NB4 (cell line): ENCODE results near the gene CRADD.

Source experiments
- POLR2A ChIP-seq: IDR thresholded peaks from 2 replicates; pipeline ENCODE4 v1.6.1; 2011; ENCODE audit warnings: mild to moderate bottlenecking; ENCODE audit not compliant: insufficient read length; ENCODE audit errors: extremely low read depth
- TF ChIP-seq, protein P1 (sequence below): IDR thresholded peaks from one replicate; pipeline ENCODE4 v1.5.1; 2012; ENCODE audit warnings: low read depth, low read length
- TF ChIP-seq, protein P2 (sequence below): IDR thresholded peaks from 2 replicates; pipeline ENCODE4 v1.6.1; 2011; ENCODE audit warnings: low read depth, low read length

DNA sequence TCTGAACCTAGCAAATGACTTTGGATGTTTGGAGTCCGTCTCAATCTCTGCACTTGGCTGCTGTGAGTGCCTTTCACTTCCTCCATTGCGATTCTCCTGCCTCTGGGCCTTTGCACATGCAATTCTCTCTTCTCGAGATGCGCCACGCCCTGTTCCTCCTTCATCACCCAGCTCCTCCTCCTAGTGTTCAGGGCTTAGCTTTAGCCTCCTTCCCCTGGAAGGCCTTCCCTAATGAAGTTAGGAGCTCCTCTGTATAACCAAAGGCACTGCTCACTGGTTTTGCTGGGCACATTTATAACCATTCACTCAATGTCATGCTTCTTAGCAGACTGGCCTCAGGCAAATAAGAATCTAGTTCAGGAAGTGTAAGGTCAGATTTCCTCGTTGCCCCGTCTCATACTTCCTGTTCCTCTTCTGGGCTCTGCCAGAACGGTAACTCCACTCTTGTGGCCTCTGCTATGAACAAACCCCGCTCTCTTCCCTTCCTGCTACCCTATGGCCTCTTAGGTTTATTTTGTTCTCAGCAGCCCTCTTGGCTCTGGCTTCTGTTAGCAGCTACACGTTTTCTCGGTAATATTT, 171.4 kb downstream of the CRADD start:
- TF ChIP-seq, protein P1, sequence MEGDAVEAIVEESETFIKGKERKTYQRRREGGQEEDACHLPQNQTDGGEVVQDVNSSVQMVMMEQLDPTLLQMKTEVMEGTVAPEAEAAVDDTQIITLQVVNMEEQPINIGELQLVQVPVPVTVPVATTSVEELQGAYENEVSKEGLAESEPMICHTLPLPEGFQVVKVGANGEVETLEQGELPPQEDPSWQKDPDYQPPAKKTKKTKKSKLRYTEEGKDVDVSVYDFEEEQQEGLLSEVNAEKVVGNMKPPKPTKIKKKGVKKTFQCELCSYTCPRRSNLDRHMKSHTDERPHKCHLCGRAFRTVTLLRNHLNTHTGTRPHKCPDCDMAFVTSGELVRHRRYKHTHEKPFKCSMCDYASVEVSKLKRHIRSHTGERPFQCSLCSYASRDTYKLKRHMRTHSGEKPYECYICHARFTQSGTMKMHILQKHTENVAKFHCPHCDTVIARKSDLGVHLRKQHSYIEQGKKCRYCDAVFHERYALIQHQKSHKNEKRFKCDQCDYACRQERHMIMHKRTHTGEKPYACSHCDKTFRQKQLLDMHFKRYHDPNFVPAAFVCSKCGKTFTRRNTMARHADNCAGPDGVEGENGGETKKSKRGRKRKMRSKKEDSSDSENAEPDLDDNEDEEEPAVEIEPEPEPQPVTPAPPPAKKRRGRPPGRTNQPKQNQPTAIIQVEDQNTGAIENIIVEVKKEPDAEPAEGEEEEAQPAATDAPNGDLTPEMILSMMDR = no peak
- TF ChIP-seq POLR2A = no peak
- TF ChIP-seq, protein P2, sequence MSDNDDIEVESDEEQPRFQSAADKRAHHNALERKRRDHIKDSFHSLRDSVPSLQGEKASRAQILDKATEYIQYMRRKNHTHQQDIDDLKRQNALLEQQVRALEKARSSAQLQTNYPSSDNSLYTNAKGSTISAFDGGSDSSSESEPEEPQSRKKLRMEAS = no peak
